ENCODE data around the gene CDS1.

- TF ChIP-seq CTCF (IDR thresholded peaks at IDR 0.05) (no peak), POLR2A (IDR thresholded peaks at IDR 0.05) (no peak), POLR2AphosphoS5 (IDR thresholded peaks at IDR 0.05) (no peak)
Observed at GRCh38 chr4:84574069-84574720, 8.7 kb upstream of the CDS1 start.

Measured in prostate gland (tissue), 2 donors.